GM12878 (cell line): ENCODE data around the gene TRMT10C. TPM values are rescaled to one million over a fixed set of nuclear protein-coding genes. Genes with fewer than 3 reads are reported as not detected.

Source experiments
- CHD1 ChIP-seq: IDR thresholded peaks from 2 replicates; pipeline ENCODE4 v1.6.1; 2012; ENCODE audit warnings: low read depth, low read length, improper control_type of control experiment
- JUND ChIP-seq: IDR thresholded peaks from 2 replicates; pipeline ENCODE4 v1.6.1; 2012; ENCODE audit warnings: low read depth, mild to moderate bottlenecking, low read length, improper control_type of control experiment, moderate library complexity
- MYC ChIP-seq: IDR thresholded peaks from 2 replicates; pipeline ENCODE4 v1.6.1; 2011; ENCODE audit warnings: mild to moderate bottlenecking, low read length, moderate library complexity, inconsistent platforms; ENCODE audit not compliant: insufficient read depth, insufficient replicate concordance, insufficient read length, severe bottlenecking
- RFX5 ChIP-seq: IDR thresholded peaks from 2 replicates; pipeline ENCODE4 v1.6.1; 2011; ENCODE audit warnings: low read depth, low read length, improper control_type of control experiment
- SMAD1 ChIP-seq: fragments of 450-650 bp; IDR thresholded peaks from 2 replicates; pipeline ENCODE4 v1.6.1; 2018; ENCODE audit warnings: mild to moderate bottlenecking, low read depth; ENCODE audit not compliant: partially characterized antibody
- SMARCA5 ChIP-seq: fragments of 450-650 bp; IDR thresholded peaks from 2 replicates; pipeline ENCODE4 v1.6.1; 2017; ENCODE audit warnings: mild to moderate bottlenecking
- SMC3 ChIP-seq: IDR thresholded peaks from 2 replicates; pipeline ENCODE4 v1.6.1; 2011; ENCODE audit warnings: low read length, improper control_type of control experiment, borderline replicate concordance
- STAT3 ChIP-seq: IDR thresholded peaks from 2 replicates; pipeline ENCODE4 v1.6.1; 2011; ENCODE audit warnings: low read depth, low read length, improper control_type of control experiment
- polyA plus RNA-seq, 11 experiments: library from polyadenylated mRNA; depleted of rRNA in 4 of 11; unstranded in 6 of 11; stranded (reverse) in 5 of 11; fragments of >200 nt; fragmentation: Nextera tagmentation in 4 of 11; fragmentation: Illumina TruSeq in 1 of 11; extraction: Ambion mirVana in 4 of 11; extraction: Trizol in 1 of 11; gene quantifications; 1 replicate in 1 of 11; 2 replicates in 10 of 11; pipeline versions ENCODE4 v1.2.1 to v1.2.3, GENCODE V29; 2011 to 2016; ENCODE audit warnings: inconsistent platforms in 2 of 11, missing spikeins in 2 of 11, low read depth in 1 of 11
- total RNA-seq, 4 experiments: library from RNA; depleted of rRNA in 3 of 4; stranded (reverse); fragments of >200 nt in 3 of 4; fragmentation: Illumina TruSeq in 1 of 4; extraction: Trizol in 1 of 4; gene quantifications; 2 replicates each; pipeline versions ENCODE4 v1.2.1 to v1.2.3, GENCODE V29; 2013 to 2021
- TF ChIP-seq, protein P1 (sequence below): fragments of 450-650 bp; formaldehyde crosslinking; IDR thresholded peaks from 2 replicates; pipeline ENCODE4 v1.4.0; 2020; ENCODE audit warnings: mild to moderate bottlenecking, moderate library complexity
- TF ChIP-seq, protein P2 (sequence below): IDR thresholded peaks from 2 replicates; pipeline ENCODE4 v1.6.1; 2011; ENCODE audit warnings: borderline replicate concordance, low read depth, mild to moderate bottlenecking, moderate library complexity, mixed read lengths, low read length; ENCODE audit not compliant: insufficient read depth; ENCODE audit errors: extremely low read length

TRMT10C gene
- total and polyA plus RNA-seq, 10 of the 15 experiments (the other 5 are each of a cell fraction or from before 2014, with no cell fraction given) = 33.0 to 82.1 (median 47.1) TPM

DNA sequence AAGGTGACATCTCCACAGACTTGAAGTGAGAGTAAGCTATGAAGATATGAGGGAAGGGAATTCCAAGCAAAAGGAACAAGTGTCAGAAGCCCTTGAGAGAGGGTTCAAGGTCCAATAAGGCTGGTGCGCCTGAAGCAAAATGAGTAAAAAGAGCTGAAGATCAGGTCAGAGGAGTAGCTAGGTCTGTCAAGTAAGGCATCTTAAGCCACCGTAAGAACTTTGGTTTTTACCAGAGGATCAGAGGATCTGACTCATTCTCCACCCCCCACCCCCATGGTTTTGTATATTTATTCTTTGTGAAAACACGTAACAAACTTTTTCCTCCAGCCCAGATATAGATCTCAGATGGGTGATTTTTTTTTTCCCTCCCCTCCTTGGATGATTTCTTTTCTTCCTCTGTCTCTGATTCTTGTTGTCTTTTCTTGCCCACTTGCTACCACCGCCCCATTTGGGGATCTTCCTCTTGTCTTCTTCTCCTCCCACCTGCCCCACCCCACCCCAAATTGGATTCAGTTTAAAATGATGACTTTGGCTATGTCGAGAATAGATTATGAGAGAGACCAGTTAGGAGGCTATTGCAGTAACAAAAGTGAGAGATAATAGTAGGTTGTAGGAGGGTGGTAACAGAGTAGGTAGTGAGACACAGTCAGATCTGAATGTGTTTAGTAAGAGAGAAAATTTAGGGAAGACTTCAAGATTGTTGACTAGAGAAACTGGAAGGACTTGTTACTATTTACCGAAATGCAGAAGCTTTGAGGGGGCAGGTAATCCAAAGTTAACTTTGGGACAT, 6.1 kb downstream of the TRMT10C start (continued):
- TF ChIP-seq RFX5 (no peak), SMAD1 (no peak), JUND (no peak), CHD1 (no peak), SMARCA5 (no peak), SMC3 (no peak), STAT3 (no peak), MYC (no peak)
- TF ChIP-seq, protein P1, sequence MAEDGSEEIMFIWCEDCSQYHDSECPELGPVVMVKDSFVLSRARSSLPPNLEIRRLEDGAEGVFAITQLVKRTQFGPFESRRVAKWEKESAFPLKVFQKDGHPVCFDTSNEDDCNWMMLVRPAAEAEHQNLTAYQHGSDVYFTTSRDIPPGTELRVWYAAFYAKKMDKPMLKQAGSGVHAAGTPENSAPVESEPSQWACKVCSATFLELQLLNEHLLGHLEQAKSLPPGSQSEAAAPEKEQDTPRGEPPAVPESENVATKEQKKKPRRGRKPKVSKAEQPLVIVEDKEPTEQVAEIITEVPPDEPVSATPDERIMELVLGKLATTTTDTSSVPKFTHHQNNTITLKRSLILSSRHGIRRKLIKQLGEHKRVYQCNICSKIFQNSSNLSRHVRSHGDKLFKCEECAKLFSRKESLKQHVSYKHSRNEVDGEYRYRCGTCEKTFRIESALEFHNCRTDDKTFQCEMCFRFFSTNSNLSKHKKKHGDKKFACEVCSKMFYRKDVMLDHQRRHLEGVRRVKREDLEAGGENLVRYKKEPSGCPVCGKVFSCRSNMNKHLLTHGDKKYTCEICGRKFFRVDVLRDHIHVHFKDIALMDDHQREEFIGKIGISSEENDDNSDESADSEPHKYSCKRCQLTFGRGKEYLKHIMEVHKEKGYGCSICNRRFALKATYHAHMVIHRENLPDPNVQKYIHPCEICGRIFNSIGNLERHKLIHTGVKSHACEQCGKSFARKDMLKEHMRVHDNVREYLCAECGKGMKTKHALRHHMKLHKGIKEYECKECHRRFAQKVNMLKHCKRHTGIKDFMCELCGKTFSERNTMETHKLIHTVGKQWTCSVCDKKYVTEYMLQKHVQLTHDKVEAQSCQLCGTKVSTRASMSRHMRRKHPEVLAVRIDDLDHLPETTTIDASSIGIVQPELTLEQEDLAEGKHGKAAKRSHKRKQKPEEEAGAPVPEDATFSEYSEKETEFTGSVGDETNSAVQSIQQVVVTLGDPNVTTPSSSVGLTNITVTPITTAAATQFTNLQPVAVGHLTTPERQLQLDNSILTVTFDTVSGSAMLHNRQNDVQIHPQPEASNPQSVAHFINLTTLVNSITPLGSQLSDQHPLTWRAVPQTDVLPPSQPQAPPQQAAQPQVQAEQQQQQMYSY (CRISPR knock-in tag) = no peak
- TF ChIP-seq, protein P2, sequence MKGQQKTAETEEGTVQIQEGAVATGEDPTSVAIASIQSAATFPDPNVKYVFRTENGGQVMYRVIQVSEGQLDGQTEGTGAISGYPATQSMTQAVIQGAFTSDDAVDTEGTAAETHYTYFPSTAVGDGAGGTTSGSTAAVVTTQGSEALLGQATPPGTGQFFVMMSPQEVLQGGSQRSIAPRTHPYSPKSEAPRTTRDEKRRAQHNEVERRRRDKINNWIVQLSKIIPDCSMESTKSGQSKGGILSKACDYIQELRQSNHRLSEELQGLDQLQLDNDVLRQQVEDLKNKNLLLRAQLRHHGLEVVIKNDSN = no peak
- TF ChIP-seq, all 136 proteins: peak for 0
